AG10803 (cell line): ENCODE results near the gene TNS1.

Experiments
- DNase-seq: peaks from one replicate; pipeline ENCODE4 v3.0.0; 2010; ENCODE audit warnings: low read depth
- H3K4me3 ChIP-seq: 2 replicates; pipeline ENCODE4 v1.5.1; 2011; ENCODE audit warnings: mild to moderate bottlenecking, low read length, control low read depth
- CTCF ChIP-seq: conservative IDR thresholded peaks from 2 replicates; pipeline ENCODE4 v1.5.1; 2011; ENCODE audit warnings: mild to moderate bottlenecking, low read length, control low read depth, inconsistent platforms

The TNS1 gene

GRCh38 chr2:217752714-217753459 lies 249.9 kb downstream of the TNS1 start:
- no peak for TF ChIP-seq CTCF
- no peak for DNase-seq
- no peak overlapping the region for H3K4me3 ChIP-seq

DNA sequence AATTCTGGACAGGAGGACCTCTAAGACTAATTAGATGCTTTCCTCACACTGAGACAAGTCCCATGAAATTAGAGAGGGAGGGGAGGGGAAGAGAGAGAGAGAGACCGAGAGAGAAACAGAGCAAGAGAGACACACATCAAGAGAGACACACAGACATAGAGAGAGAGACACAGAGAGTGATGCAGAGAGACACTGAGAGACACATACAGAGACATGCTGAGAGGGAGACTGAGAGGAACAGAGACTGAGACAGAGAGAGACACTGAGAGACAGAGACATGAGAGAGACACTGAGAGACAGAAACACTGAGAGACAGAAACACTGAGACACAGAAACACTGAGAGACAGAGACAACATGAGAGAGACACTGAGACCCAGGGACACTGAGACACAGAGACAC lies 250.8 kb downstream of the TNS1 start:
- no peak overlapping the region for H3K4me3 ChIP-seq
- no peak for TF ChIP-seq CTCF
- no peak for DNase-seq

DNA sequence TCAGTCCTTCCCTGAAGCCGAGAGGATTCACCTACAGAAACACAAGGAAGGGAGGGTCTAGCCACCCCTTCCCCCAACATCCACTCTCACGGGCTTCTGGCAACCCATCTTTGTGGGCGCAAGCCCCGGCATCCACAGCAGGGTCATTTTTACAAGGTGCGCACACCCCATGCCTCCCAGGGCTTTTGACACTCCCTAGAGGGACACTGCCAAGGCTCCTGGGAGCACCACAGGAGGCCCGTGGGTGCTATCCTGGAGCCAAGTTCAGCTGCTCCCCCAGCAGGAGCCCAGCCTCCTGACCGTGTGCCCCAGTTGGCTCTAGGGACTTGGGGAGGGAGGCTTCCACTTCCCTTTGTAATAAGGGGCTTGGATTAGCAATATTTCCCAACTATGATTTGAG lies 251.6 kb downstream of the TNS1 start:
- no peak overlapping the region for H3K4me3 ChIP-seq
- no peak for DNase-seq
- TF ChIP-seq CTCF = no peak
